HG02981 (cell line): ENCODE data around the gene ZNF81.
"Not testable (repeated sequence)": the region's sequence is repeated elsewhere in the genome, so short reads cannot be mapped to it uniquely, and the experiment has no call there.

Source experiments
- ATAC-seq: cut with Tn5 transposase; IDR thresholded peaks from one replicate; pipeline ENCODE4 v1.9.1; 2021; ENCODE audit warnings: mild to moderate bottlenecking, moderate library complexity; ENCODE audit not compliant: unreplicated experiment

ZNF81 gene

GRCh38 chrX:47843363-47843762 lies 6.7 kb downstream of the ZNF81 start:
- no peak for ATAC-seq

GRCh38 chrX:47844117-47844516 lies 7.4 kb downstream of the ZNF81 start:
- no peak for ATAC-seq

- no peak for ATAC-seq
Measured at GRCh38 chrX:47846040-47846439, 9.3 kb downstream of the ZNF81 start.

- no peak for ATAC-seq
Measured at GRCh38 chrX:47849778-47850177, 13.1 kb downstream of the ZNF81 start.

- ATAC-seq = not testable (repeated sequence)
Measured at GRCh38 chrX:47850389-47850788, 13.7 kb downstream of the ZNF81 start.

- ATAC-seq = no peak
Measured at GRCh38 chrX:47850901-47851300, 14.2 kb downstream of the ZNF81 start.

GRCh38 chrX:47854474-47854873 lies 17.8 kb downstream of the ZNF81 start:
- ATAC-seq = no peak

GRCh38 chrX:47859686-47860085 lies 23.0 kb downstream of the ZNF81 start:
- ATAC-seq = no peak

- no peak for ATAC-seq
Measured at GRCh38 chrX:47862680-47863079, 26.0 kb downstream of the ZNF81 start.

- no peak for ATAC-seq
Measured at GRCh38 chrX:47863187-47863586, 26.5 kb downstream of the ZNF81 start.

GRCh38 chrX:47864300-47864699 lies 27.6 kb downstream of the ZNF81 start:
- ATAC-seq = no peak

- ATAC-seq = no peak
Measured at GRCh38 chrX:47864785-47865184, 28.1 kb downstream of the ZNF81 start.

- no peak for ATAC-seq
Measured at GRCh38 chrX:47873123-47873522, 36.4 kb downstream of the ZNF81 start.

- no peak for ATAC-seq
Measured at GRCh38 chrX:47877327-47877726, 40.6 kb downstream of the ZNF81 start.

GRCh38 chrX:47878198-47878597 lies 41.5 kb downstream of the ZNF81 start:
- no peak for ATAC-seq

GRCh38 chrX:47879463-47879862 lies 42.8 kb downstream of the ZNF81 start:
- ATAC-seq = no peak

GRCh38 chrX:47880927-47881326 lies 44.2 kb downstream of the ZNF81 start:
- ATAC-seq = no peak

- no peak for ATAC-seq
Measured at GRCh38 chrX:47885501-47885900, 48.8 kb downstream of the ZNF81 start.

- ATAC-seq = no peak
Measured at GRCh38 chrX:47898024-47898423, 61.3 kb downstream of the ZNF81 start.

- no peak for ATAC-seq
Measured at GRCh38 chrX:47900833-47901232, 64.1 kb downstream of the ZNF81 start.

GRCh38 chrX:47902161-47902560 lies 65.5 kb downstream of the ZNF81 start:
- no peak for ATAC-seq

- no peak for ATAC-seq
Measured at GRCh38 chrX:47915886-47916493, 79.3 kb downstream of the ZNF81 start.

- ATAC-seq = no peak
Measured at GRCh38 chrX:47918274-47918673, 81.6 kb downstream of the ZNF81 start.
